Tibial nerve (tissue), 4 donors: ENCODE results near the gene RIC1.
"Not testable (repeated sequence)": the region's sequence is repeated elsewhere in the genome, so short reads cannot be mapped to it uniquely, and the experiment has no call there.

Experiments
- EP300 ChIP-seq, 2 donors: sonication (generic); formaldehyde crosslinking; IDR thresholded peaks; one replicate each; pipeline ENCODE4 v1.6.1; 2017; ENCODE audit warnings: antibody characterized with exemption in 2 of 2, mild to moderate bottlenecking in 1 of 2
- POLR2A ChIP-seq, 2 donors: fragments of 450-650 bp; IDR thresholded peaks; one replicate each; pipeline ENCODE4 v1.6.1; 2017; ENCODE audit warnings: antibody characterized with exemption in 2 of 2, mild to moderate bottlenecking in 2 of 2, moderate library complexity in 2 of 2
- TF ChIP-seq, protein P1 (sequence below), 5 experiments: fragments of 200-600 bp in 3 of 5; fragments of 450-650 bp in 2 of 5; sonication (generic) in 3 of 5; IDR thresholded peaks; one replicate each; pipeline ENCODE4 v1.5.1; 2016 to 2019; ENCODE audit warnings: antibody characterized with exemption in 5 of 5, mild to moderate bottlenecking in 3 of 5, moderate library complexity in 2 of 5

DNA sequence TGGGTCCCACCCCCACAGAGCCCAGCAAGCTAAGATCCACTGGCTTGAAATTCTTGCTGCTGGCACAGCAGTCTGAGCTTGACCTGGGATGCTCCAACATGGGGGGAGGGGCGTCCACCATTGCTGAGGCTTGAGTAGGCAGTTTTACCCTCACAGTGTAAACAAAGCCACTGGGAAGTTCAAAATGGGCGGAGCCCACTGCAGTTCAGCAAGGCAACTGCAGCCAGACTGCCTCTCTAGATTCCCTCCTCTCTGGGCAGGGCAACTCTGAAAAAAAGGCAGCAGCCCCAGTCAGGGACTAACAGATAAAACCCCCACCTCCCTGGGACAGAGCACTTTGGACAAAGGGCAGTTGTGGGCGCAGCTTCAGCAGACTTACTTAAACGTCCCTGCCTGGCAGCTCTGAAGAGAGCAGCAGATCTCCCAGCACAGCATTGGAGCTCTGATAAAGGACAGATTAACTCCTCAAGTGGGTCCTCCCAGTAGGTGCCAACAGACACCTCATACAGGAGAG, 150.9 kb downstream of the RIC1 start:
- TF ChIP-seq, protein P1, sequence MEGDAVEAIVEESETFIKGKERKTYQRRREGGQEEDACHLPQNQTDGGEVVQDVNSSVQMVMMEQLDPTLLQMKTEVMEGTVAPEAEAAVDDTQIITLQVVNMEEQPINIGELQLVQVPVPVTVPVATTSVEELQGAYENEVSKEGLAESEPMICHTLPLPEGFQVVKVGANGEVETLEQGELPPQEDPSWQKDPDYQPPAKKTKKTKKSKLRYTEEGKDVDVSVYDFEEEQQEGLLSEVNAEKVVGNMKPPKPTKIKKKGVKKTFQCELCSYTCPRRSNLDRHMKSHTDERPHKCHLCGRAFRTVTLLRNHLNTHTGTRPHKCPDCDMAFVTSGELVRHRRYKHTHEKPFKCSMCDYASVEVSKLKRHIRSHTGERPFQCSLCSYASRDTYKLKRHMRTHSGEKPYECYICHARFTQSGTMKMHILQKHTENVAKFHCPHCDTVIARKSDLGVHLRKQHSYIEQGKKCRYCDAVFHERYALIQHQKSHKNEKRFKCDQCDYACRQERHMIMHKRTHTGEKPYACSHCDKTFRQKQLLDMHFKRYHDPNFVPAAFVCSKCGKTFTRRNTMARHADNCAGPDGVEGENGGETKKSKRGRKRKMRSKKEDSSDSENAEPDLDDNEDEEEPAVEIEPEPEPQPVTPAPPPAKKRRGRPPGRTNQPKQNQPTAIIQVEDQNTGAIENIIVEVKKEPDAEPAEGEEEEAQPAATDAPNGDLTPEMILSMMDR (IDR thresholded peaks at IDR 0.05), result not testable (repeated sequence)
- not testable (repeated sequence) for TF ChIP-seq EP300, POLR2A (IDR thresholded peaks at IDR 0.05)
